Measurements from ENCODE around the gene PAPSS1. TPM values are rescaled to one million over a fixed set of nuclear protein-coding genes. Genes with fewer than 3 reads are reported as not detected.

Gene PAPSS1
- 25.4 and 28.6 TPM in 2 replicates for total RNA-seq
- 40.6 and 46.4 TPM in 2 replicates for polyA plus RNA-seq

- peak within 1 kb of the TSS; percentile 84 for H3K27ac ChIP-seq
- peak within 1 kb of the TSS; percentile 52 for H3K4me3 ChIP-seq
- TF ChIP-seq, protein P1, sequence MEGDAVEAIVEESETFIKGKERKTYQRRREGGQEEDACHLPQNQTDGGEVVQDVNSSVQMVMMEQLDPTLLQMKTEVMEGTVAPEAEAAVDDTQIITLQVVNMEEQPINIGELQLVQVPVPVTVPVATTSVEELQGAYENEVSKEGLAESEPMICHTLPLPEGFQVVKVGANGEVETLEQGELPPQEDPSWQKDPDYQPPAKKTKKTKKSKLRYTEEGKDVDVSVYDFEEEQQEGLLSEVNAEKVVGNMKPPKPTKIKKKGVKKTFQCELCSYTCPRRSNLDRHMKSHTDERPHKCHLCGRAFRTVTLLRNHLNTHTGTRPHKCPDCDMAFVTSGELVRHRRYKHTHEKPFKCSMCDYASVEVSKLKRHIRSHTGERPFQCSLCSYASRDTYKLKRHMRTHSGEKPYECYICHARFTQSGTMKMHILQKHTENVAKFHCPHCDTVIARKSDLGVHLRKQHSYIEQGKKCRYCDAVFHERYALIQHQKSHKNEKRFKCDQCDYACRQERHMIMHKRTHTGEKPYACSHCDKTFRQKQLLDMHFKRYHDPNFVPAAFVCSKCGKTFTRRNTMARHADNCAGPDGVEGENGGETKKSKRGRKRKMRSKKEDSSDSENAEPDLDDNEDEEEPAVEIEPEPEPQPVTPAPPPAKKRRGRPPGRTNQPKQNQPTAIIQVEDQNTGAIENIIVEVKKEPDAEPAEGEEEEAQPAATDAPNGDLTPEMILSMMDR (IDR thresholded peaks at IDR 0.05; ENCODE audit: low read depth, low read length) = no peak
- no peaks in the 10 kb centered on the region for H3K36me3 ChIP-seq
- no peaks in the 10 kb centered on the region for H3K9me3 ChIP-seq (ENCODE audit: low read depth)
- peak; percentile 98 to 99 for DNase-seq (ENCODE audit: low read depth in 1 of 2, low spot score in 1 of 2)
- no peaks in the 10 kb centered on the region for H3K27me3 ChIP-seq
- peaks cover 3% of the 10 kb centered on the region for H3K4me1 ChIP-seq (ENCODE audit: low read depth)
Observed at GRCh38 chr4:107719922-107720722, at the start of gene PAPSS1. Gene PAPSS1 (minus strand): TSS chr4:107720234. CDS start chr4:107720179, 55 bp downstream.

DNA sequence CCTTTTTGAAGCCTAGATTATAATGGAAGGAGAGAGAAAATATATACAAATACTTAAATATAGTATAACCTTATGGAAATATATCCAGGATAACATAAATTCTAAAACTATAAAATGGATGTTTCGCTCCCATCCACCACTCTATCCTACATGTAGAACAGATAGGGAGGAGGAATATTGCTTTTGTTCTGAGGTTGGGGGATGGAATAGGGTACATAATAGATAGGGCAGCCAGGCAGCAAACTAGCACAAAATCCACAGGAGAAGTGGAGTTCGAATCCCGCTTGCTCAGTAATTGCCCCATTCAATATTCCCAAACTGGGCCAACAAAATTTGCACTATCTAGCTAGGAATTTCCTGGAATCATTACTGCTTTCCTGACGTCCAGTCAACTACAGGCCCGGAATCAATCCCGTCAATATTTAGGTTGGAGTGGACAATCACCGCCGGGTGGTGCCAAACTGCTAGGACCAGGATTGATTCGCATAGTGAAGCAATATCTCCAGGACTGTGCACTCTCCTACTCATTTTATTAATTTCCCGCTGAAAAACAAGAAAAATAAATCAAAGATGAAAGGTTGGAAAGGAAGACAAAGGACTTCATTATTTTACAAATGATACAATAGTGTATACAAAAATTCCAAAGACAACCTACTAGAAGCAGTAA is 40.4 kb upstream of the PAPSS1 start:
- H3K36me3 ChIP-seq = no peaks in the 10 kb centered on the region
- no peak overlapping the region for H3K27ac ChIP-seq
- H3K4me1 ChIP-seq (ENCODE audit: low read depth) = no peaks in the 10 kb centered on the region
- DNase-seq (ENCODE audit: low read depth in 1 of 2, low spot score in 1 of 2) = peak; percentile 16 to 36
- H3K4me3 ChIP-seq = no peak overlapping the region
- no peaks in the 10 kb centered on the region for H3K27me3 ChIP-seq
- TF ChIP-seq, protein P1 (IDR thresholded peaks at IDR 0.05; ENCODE audit: low read depth, low read length) = peak; percentile 27
- no peaks in the 10 kb centered on the region for H3K9me3 ChIP-seq (ENCODE audit: low read depth)

GRCh38 chr4:107757864-107758476 is 37.9 kb upstream of the PAPSS1 start:
- Histone ChIP-seq H3K27ac (no peak overlapping the region), H3K36me3 (no peaks in the 10 kb centered on the region), H3K4me3 (no peak overlapping the region), H3K9me3 (ENCODE audit: low read depth) (no peaks in the 10 kb centered on the region), H3K4me1 (ENCODE audit: low read depth) (no peaks in the 10 kb centered on the region), H3K27me3 (no peaks in the 10 kb centered on the region)
- peak; percentile 43 to 56 for DNase-seq (ENCODE audit: low read depth in 1 of 2, low spot score in 1 of 2)
- TF ChIP-seq, protein P1 (IDR thresholded peaks at IDR 0.05; ENCODE audit: low read depth, low read length) = peak; percentile 43

DNA sequence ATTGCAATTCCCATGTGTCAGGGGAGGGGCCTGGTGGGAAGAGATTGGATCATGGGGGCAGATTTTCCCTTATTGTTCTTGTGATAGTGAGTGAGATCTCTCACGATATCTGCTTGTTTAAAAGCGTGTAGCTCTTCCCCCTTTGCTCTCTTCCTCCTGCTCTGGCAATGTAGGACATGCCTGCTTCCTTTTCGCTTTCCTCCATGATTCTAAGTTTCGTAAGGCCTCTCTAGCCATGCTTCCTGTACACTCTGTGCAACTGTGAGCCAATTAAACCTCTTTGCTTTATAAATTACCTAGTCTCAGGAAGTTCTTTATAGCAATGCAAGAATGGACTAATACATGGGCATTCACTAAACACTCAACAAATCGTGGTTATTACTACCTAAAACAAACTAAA is 37.2 kb upstream of the PAPSS1 start:
- DNase-seq (ENCODE audit: low read depth in 1 of 2, low spot score in 1 of 2) = no peak
- Histone ChIP-seq H3K4me3 (no peak overlapping the region), H3K4me1 (ENCODE audit: low read depth) (no peaks in the 10 kb centered on the region), H3K27me3 (no peaks in the 10 kb centered on the region), H3K36me3 (no peaks in the 10 kb centered on the region), H3K27ac (no peak overlapping the region), H3K9me3 (ENCODE audit: low read depth) (no peaks in the 10 kb centered on the region)
- TF ChIP-seq, protein P1 (IDR thresholded peaks at IDR 0.05; ENCODE audit: low read depth, low read length) = no peak

DNA sequence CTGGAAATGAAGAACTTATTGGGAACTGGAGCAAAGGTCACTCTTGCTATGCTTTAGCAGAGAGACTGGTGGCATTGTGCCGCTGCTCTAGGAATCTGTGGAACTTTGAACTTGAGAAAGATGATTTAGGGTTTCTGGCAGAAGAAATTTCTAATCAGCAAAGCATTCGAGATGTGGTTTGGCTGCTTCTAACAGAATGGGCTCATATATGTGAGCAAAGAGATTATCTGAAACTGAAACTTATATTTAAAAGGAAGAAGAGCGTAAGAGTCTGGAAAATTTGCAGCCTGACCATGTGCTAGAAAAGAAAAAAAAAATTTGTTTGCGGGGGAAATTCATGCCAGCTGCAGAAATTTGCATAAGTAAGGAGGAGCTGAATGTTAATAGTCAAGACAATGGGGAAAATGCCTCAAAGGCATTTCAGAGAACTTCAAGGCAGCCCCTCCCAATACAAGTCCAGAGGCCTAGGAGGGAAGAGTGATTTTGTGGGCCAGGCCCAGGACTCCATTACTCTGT is 35.9 kb upstream of the PAPSS1 start:
- Histone ChIP-seq H3K27me3 (no peaks in the 10 kb centered on the region), H3K9me3 (ENCODE audit: low read depth) (no peaks in the 10 kb centered on the region), H3K27ac (no peak overlapping the region), H3K4me3 (no peak overlapping the region), H3K4me1 (ENCODE audit: low read depth) (no peaks in the 10 kb centered on the region), H3K36me3 (no peaks in the 10 kb centered on the region)
- DNase-seq (ENCODE audit: low read depth in 1 of 2, low spot score in 1 of 2) = peak in 1 of 2 donors; percentile 78
- TF ChIP-seq, protein P1 (IDR thresholded peaks at IDR 0.05; ENCODE audit: low read depth, low read length) = no peak
